ENCODE data around the gene DIPK1A. TPM values are rescaled to one million over a fixed set of nuclear protein-coding genes. Genes with fewer than 3 reads are reported as not detected.
A peak's percentile ranks its signal among the peaks of the same experiment; 100 is the strongest.

The DIPK1A gene
- polyA plus RNA-seq, 2 of the 4 experiments (the other 2 are of a cell fraction): 12.4 to 21.1 TPM

- TF ChIP-seq CTCF (IDR thresholded peaks at IDR 0.05): no peak
- TF ChIP-seq SMC3 (IDR thresholded peaks at IDR 0.05): no peak
- no peak for TF ChIP-seq RFX5 (IDR thresholded peaks at IDR 0.05)
- no peak for TF ChIP-seq NFE2L2 (conservative IDR thresholded peaks at IDR 0.05; ENCODE audit: low read length)
- no peak for TF ChIP-seq ZNF302 (CRISPR knock-in tag; IDR thresholded peaks at IDR 0.05)
- TF ChIP-seq HOXA7 (CRISPR knock-in tag; IDR thresholded peaks at IDR 0.05): no peak
- no peak for TF ChIP-seq JUNB (IDR thresholded peaks at IDR 0.05)
- TF ChIP-seq MAZ (IDR thresholded peaks at IDR 0.05; ENCODE audit: borderline replicate concordance, low read depth, low read length): no peak
- TF ChIP-seq TP53 (CRISPR knock-in tag; IDR thresholded peaks at IDR 0.05): no peak
Measured at GRCh38 chr1:92850019-92850418, 111.2 kb downstream of the DIPK1A start (continued).

DNA sequence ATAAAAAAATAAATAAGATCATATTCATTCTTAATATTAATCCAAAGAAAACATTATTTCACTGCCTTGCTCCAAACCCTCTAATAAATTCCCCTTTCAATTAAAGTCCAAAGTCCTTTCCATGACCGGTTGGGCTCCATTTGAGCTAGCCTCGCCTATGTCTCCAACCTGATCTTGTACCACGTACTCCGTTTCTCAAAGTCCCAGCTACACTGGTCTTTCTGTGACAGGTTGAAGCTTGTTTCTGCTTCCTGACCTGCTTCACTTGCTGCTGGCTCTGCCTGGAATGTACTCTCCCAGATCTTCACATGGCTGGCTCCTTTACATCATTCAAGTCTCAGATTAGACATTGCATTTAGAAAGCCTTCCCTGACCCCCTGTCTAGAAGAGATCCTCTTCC, 113.1 kb downstream of the DIPK1A start:
- no peak for DNase-seq (ENCODE audit: low read depth in 1 of 2, low spot score in 1 of 2)
- H3K4me3 ChIP-seq: no peak overlapping the region
- no peak for FAIRE-seq
- ChIA-PET POLR2A (interaction anchor here (1.1 kb wide), 1 partner anchor 17 kb away, joined by 3 read pairs; no protein-coding TSS in a partner anchor), CTCF (interaction anchor here (0.9 to 1.0 kb wide), 3 partner anchors 10 to 17 kb away, joined by 3 read pairs; no protein-coding TSS in a partner anchor)
- H3K27ac ChIP-seq: no peak overlapping the region
- no peaks in the 10 kb centered on the region for H3K4me1 ChIP-seq
- TF ChIP-seq CBX8 (IDR thresholded peaks at IDR 0.05) (no peak), JUNB (IDR thresholded peaks at IDR 0.05) (no peak), RNF2 (IDR thresholded peaks at IDR 0.05; ENCODE audit: borderline replicate concordance, low read depth) (no peak), HOXB5 (CRISPR knock-in tag; IDR thresholded peaks at IDR 0.05) (no peak), ZFP36 (IDR thresholded peaks at IDR 0.05; ENCODE audit: borderline replicate concordance, partially characterized antibody) (no peak), KDM1A (IDR thresholded peaks at IDR 0.05; ENCODE audit: low read depth) (no peak)
- whole genome bisulfite sequencing (ENCODE audit: missing lambda C conversion rate): 61% methylated on average over 4 of the region's 4 CpGs
- ATAC-seq: peak in 1 of 2 experiments; percentile 21; a peak in 1 of 6 replicates
- H3K4me2 ChIP-seq: no peak overlapping the region
- H3K9me3 ChIP-seq: no peaks in the 10 kb centered on the region

- 54% methylated on average over 3 of the region's 3 CpGs for WGBS (ENCODE audit: missing lambda C conversion rate)
- peak in 1 of 2 experiments; percentile 48; a peak in 4 of 6 replicates for ATAC-seq
- H3K4me1 ChIP-seq: no peaks in the 10 kb centered on the region
- H3K4me3 ChIP-seq: no peak overlapping the region
- no peak for TF ChIP-seq MYC (IDR thresholded peaks at IDR 0.05; ENCODE audit: borderline replicate concordance, low read length)
- no peak for TF ChIP-seq GATA3 (IDR thresholded peaks at IDR 0.05; ENCODE audit: borderline replicate concordance)
- no peak for TF ChIP-seq RARB (CRISPR knock-in tag; IDR thresholded peaks at IDR 0.05)
- no peak for TF ChIP-seq CBX8 (IDR thresholded peaks at IDR 0.05)
- no peak for TF ChIP-seq ZFP36 (IDR thresholded peaks at IDR 0.05; ENCODE audit: borderline replicate concordance, partially characterized antibody)
- no peak for TF ChIP-seq TP53 (CRISPR knock-in tag; IDR thresholded peaks at IDR 0.05)
- TF ChIP-seq NPAS2 (CRISPR knock-in tag; IDR thresholded peaks at IDR 0.05; ENCODE audit: borderline replicate concordance): no peak
- FAIRE-seq: no peak
- no peak overlapping the region for H3K4me2 ChIP-seq
- ChIA-PET CTCF (interaction anchor here (0.8 to 1.5 kb wide), 2 partner anchors 14 to 15 kb away, joined by 3 to 4 read pairs; no protein-coding TSS in a partner anchor), POLR2A (no interaction called here)
- no peak overlapping the region for H3K27ac ChIP-seq
- no peaks in the 10 kb centered on the region for H3K9me3 ChIP-seq
- no peak for DNase-seq (ENCODE audit: low read depth in 1 of 2, low spot score in 1 of 2)
Measured at GRCh38 chr1:92845908-92846307, 115.4 kb downstream of the DIPK1A start.

- H3K27ac ChIP-seq: no peak overlapping the region
- TF ChIP-seq NFE2L2 (conservative IDR thresholded peaks at IDR 0.05; ENCODE audit: low read length) (no peak), EP300 (IDR thresholded peaks at IDR 0.05) (no peak)
- TF ChIP-seq, protein P1, sequence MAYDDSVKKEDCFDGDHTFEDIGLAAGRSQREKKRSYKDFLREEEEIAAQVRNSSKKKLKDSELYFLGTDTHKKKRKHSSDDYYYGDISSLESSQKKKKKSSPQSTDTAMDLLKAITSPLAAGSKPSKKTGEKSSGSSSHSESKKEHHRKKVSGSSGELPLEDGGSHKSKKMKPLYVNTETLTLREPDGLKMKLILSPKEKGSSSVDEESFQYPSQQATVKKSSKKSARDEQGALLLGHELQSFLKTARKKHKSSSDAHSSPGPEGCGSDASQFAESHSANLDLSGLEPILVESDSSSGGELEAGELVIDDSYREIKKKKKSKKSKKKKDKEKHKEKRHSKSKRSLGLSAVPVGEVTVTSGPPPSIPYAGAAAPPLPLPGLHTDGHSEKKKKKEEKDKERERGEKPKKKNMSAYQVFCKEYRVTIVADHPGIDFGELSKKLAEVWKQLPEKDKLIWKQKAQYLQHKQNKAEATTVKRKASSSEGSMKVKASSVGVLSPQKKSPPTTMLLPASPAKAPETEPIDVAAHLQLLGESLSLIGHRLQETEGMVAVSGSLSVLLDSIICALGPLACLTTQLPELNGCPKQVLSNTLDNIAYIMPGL (CRISPR knock-in tag; IDR thresholded peaks at IDR 0.05; ENCODE audit: borderline replicate concordance): no peak
- H3K4me3 ChIP-seq: no peak overlapping the region
- H3K4me2 ChIP-seq: no peak overlapping the region
- no peaks in the 10 kb centered on the region for H3K9me3 ChIP-seq
- H3K4me1 ChIP-seq: peaks cover under 1% of the 10 kb centered on the region; the same call in 2 of the 3 replicates
- FAIRE-seq (no peak), DNase-seq (ENCODE audit: low read depth in 1 of 2, low spot score in 1 of 2) (no peak), ATAC-seq (no peak)
- ChIA-PET POLR2A (no interaction called here), CTCF (interaction anchor here (0.7 to 1.2 kb wide), 2 partner anchors 10 to 12 kb away, joined by 3 to 5 read pairs; no protein-coding TSS in a partner anchor)
- WGBS (ENCODE audit: missing lambda C conversion rate): 91% methylated on average over 3 of the region's 3 CpGs
Measured at GRCh38 chr1:92844439-92844838, 116.8 kb downstream of the DIPK1A start.
